Uterus (tissue), 4 donors: Measurements from ENCODE around the gene ANKRD55. TPM values are rescaled to one million over a fixed set of nuclear protein-coding genes. Genes with fewer than 3 reads are reported as not detected.

ENCODE experiments used
- DNase-seq, 2 donors: peaks; one replicate each; pipeline ENCODE4 v3.0.0-alpha.2; 2019 to 2020
- H3K27ac ChIP-seq, 2 donors: fragments of 200-600 bp; sonication (generic); 1 replicate in 1 of 2; 2 replicates in 1 of 2; pipeline ENCODE4 v1.5.1; 2016 to 2018
- H3K27me3 ChIP-seq, 2 donors: fragments of 200-600 bp; sonication (generic); one replicate each; pipeline ENCODE4 v1.5.1; 2018 to 2019; ENCODE audit warnings: control low read depth in 1 of 2
- H3K36me3 ChIP-seq, 2 donors: fragments of 200-600 bp; sonication (generic); one replicate each; pipeline ENCODE4 v1.5.1; 2019; ENCODE audit warnings: control low read depth in 1 of 2
- H3K4me1 ChIP-seq, 2 donors: fragments of 200-600 bp; sonication (generic); one replicate each; pipeline ENCODE4 v1.5.1; 2018 to 2019; ENCODE audit warnings: control low read depth in 1 of 2
- H3K4me3 ChIP-seq, 2 donors: fragments of 200-600 bp; sonication (generic); 1 replicate in 1 of 2; 2 replicates in 1 of 2; pipeline ENCODE4 v1.5.1; 2018 to 2019; ENCODE audit warnings: mild to moderate bottlenecking in 1 of 2
- H3K9me3 ChIP-seq, 2 donors: fragments of 200-600 bp; sonication (generic); one replicate each; pipeline ENCODE4 v1.5.1; 2019; ENCODE audit warnings: control low read depth in 1 of 2
- CTCF ChIP-seq, 4 experiments: fragments of 200-600 bp in 2 of 4; fragments of 450-650 bp in 2 of 4; sonication (generic) in 2 of 4; IDR thresholded peaks; one replicate each; pipeline ENCODE4 v1.5.1; 2016 to 2019; ENCODE audit warnings: antibody characterized with exemption in 4 of 4, mild to moderate bottlenecking in 2 of 4, moderate library complexity in 1 of 4
- POLR2A ChIP-seq, 2 donors: fragments of 450-650 bp; IDR thresholded peaks; one replicate each; pipeline ENCODE4 v1.6.1; 2016; ENCODE audit warnings: antibody characterized with exemption in 2 of 2, mild to moderate bottlenecking in 1 of 2, moderate library complexity in 1 of 2
- intact Hi-C: fragments of 100-400 bp; cut with DNase I; formaldehyde crosslinking; loops from one replicate; pipeline ENCODE4 v1.15.1; 2023; ENCODE audit warnings: low total_unique reads
- total RNA-seq, 4 donors: library from RNA; depleted of rRNA in 3 of 4; stranded (reverse); fragments of >200 nt in 3 of 4; gene quantifications; one replicate each; pipeline versions ENCODE4 v1.1.0 to v1.2.4, GENCODE V29; 2014 to 2023
- donor health status: DM: yes; HTN: yes; CAD: no.

ANKRD55 gene
- total RNA-seq, 4 donors from 2014 or later = 0.55 TPM; not detected in 3

GRCh38 chr5:56147106-56147505, 86.0 kb downstream of the ANKRD55 start:
- H3K27ac ChIP-seq = no peak overlapping the region
- no peaks in the 10 kb centered on the region for H3K36me3 ChIP-seq
- no peaks in the 10 kb centered on the region for H3K9me3 ChIP-seq
- intact Hi-C loops = no loop called here
- H3K4me3 ChIP-seq = no peak overlapping the region
- no peak for DNase-seq
- no peaks in the 10 kb centered on the region for H3K4me1 ChIP-seq
- H3K27me3 ChIP-seq = no peaks in the 10 kb centered on the region
- no peak for TF ChIP-seq POLR2A (IDR thresholded peaks at IDR 0.05)
- no peak for TF ChIP-seq CTCF (IDR thresholded peaks at IDR 0.05)

- Histone ChIP-seq H3K27me3 (no peaks in the 10 kb centered on the region), H3K4me3 (no peak overlapping the region), H3K4me1 (no peaks in the 10 kb centered on the region), H3K9me3 (no peaks in the 10 kb centered on the region), H3K36me3 (no peaks in the 10 kb centered on the region), H3K27ac (no peak overlapping the region)
- intact Hi-C loops = no loop called here
- TF ChIP-seq CTCF (IDR thresholded peaks at IDR 0.05) (no peak), POLR2A (IDR thresholded peaks at IDR 0.05) (no peak)
- no peak for DNase-seq
These were observed 86.5 kb downstream of the ANKRD55 start for GRCh38 chr5:56146674-56147073.

GRCh38 chr5:56145511-56145910, 87.6 kb downstream of the ANKRD55 start:
- no peak for DNase-seq
- Histone ChIP-seq H3K4me3 (no peak overlapping the region), H3K36me3 (no peaks in the 10 kb centered on the region), H3K27me3 (no peaks in the 10 kb centered on the region), H3K27ac (no peak overlapping the region), H3K4me1 (no peaks in the 10 kb centered on the region), H3K9me3 (no peaks in the 10 kb centered on the region)
- TF ChIP-seq CTCF (IDR thresholded peaks at IDR 0.05) (no peak), POLR2A (IDR thresholded peaks at IDR 0.05) (no peak)
- intact Hi-C loops = no loop called here

GRCh38 chr5:56145106-56145505, 88.0 kb downstream of the ANKRD55 start:
- Histone ChIP-seq H3K36me3 (no peaks in the 10 kb centered on the region), H3K27me3 (no peaks in the 10 kb centered on the region), H3K27ac (no peak overlapping the region), H3K4me3 (no peak overlapping the region), H3K4me1 (no peaks in the 10 kb centered on the region), H3K9me3 (no peaks in the 10 kb centered on the region)
- intact Hi-C loops = no loop called here
- TF ChIP-seq CTCF (IDR thresholded peaks at IDR 0.05) (no peak), POLR2A (IDR thresholded peaks at IDR 0.05) (no peak)
- no peak for DNase-seq

- H3K4me1 ChIP-seq = no peaks in the 10 kb centered on the region
- H3K4me3 ChIP-seq = no peak overlapping the region
- no peak overlapping the region for H3K27ac ChIP-seq
- H3K27me3 ChIP-seq = no peaks in the 10 kb centered on the region
- no peaks in the 10 kb centered on the region for H3K36me3 ChIP-seq
- no peaks in the 10 kb centered on the region for H3K9me3 ChIP-seq
- intact Hi-C loops = no loop called here
- TF ChIP-seq POLR2A (IDR thresholded peaks at IDR 0.05) (no peak), CTCF (IDR thresholded peaks at IDR 0.05) (no peak)
- DNase-seq = no peak
These were observed 88.9 kb downstream of the ANKRD55 start for GRCh38 chr5:56144211-56144610.
